K562 (cell line): ENCODE data around the gene RBMS3.

Source experiments
- CTCF ChIP-seq, 3 experiments: IDR thresholded peaks in 2 of 3; conservative IDR thresholded peaks in 1 of 3; 2 replicates each; pipeline ENCODE4 v1.5.1; 2011 to 2012; ENCODE audit warnings: low read length in 3 of 3, mild to moderate bottlenecking in 3 of 3, control low read depth in 2 of 3, improper control_type of control experiment in 1 of 3, inconsistent platforms in 1 of 3, low read depth in 1 of 3, mixed read lengths in 1 of 3, moderate library complexity in 1 of 3; ENCODE audit not compliant: insufficient read depth in 2 of 3
- POLR2AphosphoS5 ChIP-seq: IDR thresholded peaks from 2 replicates; pipeline ENCODE4 v1.6.1; 2011; ENCODE audit warnings: mild to moderate bottlenecking, low read depth, low read length, moderate library complexity; ENCODE audit not compliant: control insufficient read depth, insufficient read depth
- SMARCA4 ChIP-seq: fragments of 450-650 bp; IDR thresholded peaks from 2 replicates; pipeline ENCODE4 v1.6.1; 2016

- TF ChIP-seq POLR2AphosphoS5 (no peak), CTCF (IDR thresholded peaks at IDR 0.05 in 2 of 3, conservative IDR thresholded peaks at IDR 0.05 in 1 of 3; ENCODE audit: insufficient read depth in 2 of 3, low read depth in 1 of 3, low read length in 3 of 3) (no peak), SMARCA4 (no peak)
Measured at GRCh38 chr3:29344154-29344553, 63.3 kb downstream of the RBMS3 start.
